HG03378 (cell line): Measurements from ENCODE around the gene CHAT.

ENCODE experiments used
- ATAC-seq: cut with Tn5 transposase; IDR thresholded peaks from one replicate; pipeline ENCODE4 v1.9.1; 2021; ENCODE audit warnings: mild to moderate bottlenecking, moderate library complexity; ENCODE audit not compliant: unreplicated experiment

Gene CHAT

GRCh38 chr10:49596836-49597235 lies 17.0 kb upstream of the CHAT start:
- no peak for ATAC-seq

GRCh38 chr10:49597426-49598163 lies 16.2 kb upstream of the CHAT start:
- no peak for ATAC-seq

- no peak for ATAC-seq
Observed at GRCh38 chr10:49598164-49598856, 15.5 kb upstream of the CHAT start.

- no peak for ATAC-seq
Observed at GRCh38 chr10:49598986-49599385, 14.9 kb upstream of the CHAT start.

- no peak for ATAC-seq
Observed at GRCh38 chr10:49599546-49599945, 14.3 kb upstream of the CHAT start.

GRCh38 chr10:49600046-49600445 lies 13.8 kb upstream of the CHAT start:
- no peak for ATAC-seq

GRCh38 chr10:49600781-49601400 lies 12.9 kb upstream of the CHAT start:
- no peak for ATAC-seq

- no peak for ATAC-seq
Observed at GRCh38 chr10:49601857-49602256, 12.0 kb upstream of the CHAT start.

GRCh38 chr10:49602380-49603023 lies 11.3 kb upstream of the CHAT start:
- ATAC-seq, result no peak

GRCh38 chr10:49605216-49605938 lies 8.5 kb upstream of the CHAT start:
- ATAC-seq, result no peak

GRCh38 chr10:49605939-49606509 lies 7.8 kb upstream of the CHAT start:
- no peak for ATAC-seq

- ATAC-seq, result peak; percentile 54
Observed at GRCh38 chr10:49606981-49607535, 6.8 kb upstream of the CHAT start.

GRCh38 chr10:49608166-49609005 lies 5.5 kb upstream of the CHAT start:
- ATAC-seq, result no peak

GRCh38 chr10:49609006-49609282 lies 4.9 kb upstream of the CHAT start:
- no peak for ATAC-seq

- ATAC-seq, result no peak
Observed at GRCh38 chr10:49609283-49610113, 4.3 kb upstream of the CHAT start.

GRCh38 chr10:49610114-49610457 lies 3.8 kb upstream of the CHAT start, which contains the start of gene SLC18A3:
TSS of gene SLC18A3 (plus strand) at chr10:49610310. CDS start at chr10:49610741, 431 bp downstream.
- ATAC-seq, result no peak

- ATAC-seq, result no peak
Observed at GRCh38 chr10:49610458-49611165, 3.2 kb upstream of the CHAT start.

- ATAC-seq, result no peak
Observed at GRCh38 chr10:49611166-49611815, 2.5 kb upstream of the CHAT start.
